ENCODE results near the gene KCND1.
A peak's percentile ranks its signal among the peaks of the same experiment; 100 is the strongest.

KCND1 gene

DNA sequence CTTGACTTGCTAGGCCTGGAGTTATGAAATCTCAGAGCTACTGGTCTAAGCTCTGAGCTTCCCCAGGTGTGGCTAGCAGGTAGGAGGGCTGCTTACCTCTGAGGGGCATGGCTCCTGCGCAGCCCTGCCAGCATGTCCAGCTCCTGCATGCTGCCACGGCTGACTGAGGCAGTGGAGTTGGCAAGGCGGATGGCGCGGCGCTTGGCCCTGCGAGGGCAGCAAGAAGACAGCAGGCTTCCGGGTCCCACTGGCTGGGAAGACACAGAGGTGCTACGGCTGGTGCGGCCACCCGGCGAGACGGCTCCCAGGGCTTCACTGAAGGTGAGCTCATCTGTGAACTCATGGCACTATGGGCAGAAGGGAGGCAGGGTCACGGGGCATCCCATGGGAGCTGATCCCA is 5.7 kb downstream of the KCND1 start:
- Histone ChIP-seq H3K4me3 (ENCODE audit: low read depth, low read length, poor library complexity, severe bottlenecking) (no peak overlapping the region), H3K27ac (ENCODE audit: low read depth, low read length, poor library complexity, severe bottlenecking) (no peak overlapping the region), H3K79me2 (ENCODE audit: insufficient read depth, low read length) (no peaks in the 10 kb centered on the region), H3K4me1 (ENCODE audit: insufficient read depth, low read length, severe bottlenecking) (peaks cover 16% of the 10 kb centered on the region), H3F3A (ENCODE audit: insufficient read depth, low read length) (no peaks in the 10 kb centered on the region), H3K27me3 (ENCODE audit: insufficient read depth, low read length) (no peaks in the 10 kb centered on the region), H3K4me2 (ENCODE audit: low read length) (no peak overlapping the region), H2AFZ (ENCODE audit: low read length) (no peak overlapping the region), H3K9me2 (ENCODE audit: low read depth, low read length) (no peaks in the 10 kb centered on the region), H4K20me1 (ENCODE audit: insufficient read depth, low read length) (no peaks in the 10 kb centered on the region), H3K9me3 (ENCODE audit: low read length) (no peaks in the 10 kb centered on the region), H3K9ac (ENCODE audit: low read length) (no peak overlapping the region), H3K36me3 (ENCODE audit: insufficient read depth, low read length) (no peaks in the 10 kb centered on the region)
- TF ChIP-seq EZH2 (IDR thresholded peaks at IDR 0.05; ENCODE audit: borderline replicate concordance, low read length), result no peak

DNA sequence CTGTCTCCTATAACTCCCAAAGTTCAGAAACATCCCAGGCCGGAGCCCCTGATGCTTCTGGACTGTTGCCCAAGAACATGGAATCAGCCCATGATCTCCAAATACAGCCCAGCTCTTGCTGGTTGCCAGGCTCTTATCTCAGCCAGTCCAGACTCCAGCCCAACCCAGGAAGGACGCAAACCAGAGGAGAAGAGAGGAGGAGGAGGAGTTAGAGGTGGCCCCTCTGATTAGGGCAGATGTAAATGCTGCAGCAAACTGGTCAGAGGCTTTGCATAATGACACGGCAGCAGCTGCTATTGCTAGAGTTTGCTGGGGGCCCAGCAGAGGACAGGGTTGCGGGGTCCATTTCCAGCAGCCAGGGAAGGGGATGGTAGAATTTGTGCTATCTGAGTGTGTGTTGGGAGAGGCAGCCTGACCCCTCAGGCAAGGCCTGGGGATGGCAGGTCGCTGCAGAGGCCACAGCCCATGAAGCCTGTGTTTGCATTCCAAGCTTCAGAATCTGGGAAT is 10.0 kb downstream of the KCND1 start:
- TF ChIP-seq, protein P1, sequence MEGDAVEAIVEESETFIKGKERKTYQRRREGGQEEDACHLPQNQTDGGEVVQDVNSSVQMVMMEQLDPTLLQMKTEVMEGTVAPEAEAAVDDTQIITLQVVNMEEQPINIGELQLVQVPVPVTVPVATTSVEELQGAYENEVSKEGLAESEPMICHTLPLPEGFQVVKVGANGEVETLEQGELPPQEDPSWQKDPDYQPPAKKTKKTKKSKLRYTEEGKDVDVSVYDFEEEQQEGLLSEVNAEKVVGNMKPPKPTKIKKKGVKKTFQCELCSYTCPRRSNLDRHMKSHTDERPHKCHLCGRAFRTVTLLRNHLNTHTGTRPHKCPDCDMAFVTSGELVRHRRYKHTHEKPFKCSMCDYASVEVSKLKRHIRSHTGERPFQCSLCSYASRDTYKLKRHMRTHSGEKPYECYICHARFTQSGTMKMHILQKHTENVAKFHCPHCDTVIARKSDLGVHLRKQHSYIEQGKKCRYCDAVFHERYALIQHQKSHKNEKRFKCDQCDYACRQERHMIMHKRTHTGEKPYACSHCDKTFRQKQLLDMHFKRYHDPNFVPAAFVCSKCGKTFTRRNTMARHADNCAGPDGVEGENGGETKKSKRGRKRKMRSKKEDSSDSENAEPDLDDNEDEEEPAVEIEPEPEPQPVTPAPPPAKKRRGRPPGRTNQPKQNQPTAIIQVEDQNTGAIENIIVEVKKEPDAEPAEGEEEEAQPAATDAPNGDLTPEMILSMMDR (IDR thresholded peaks at IDR 0.05; ENCODE audit: low read length), result no peak
- TF ChIP-seq EZH2 (IDR thresholded peaks at IDR 0.05; ENCODE audit: borderline replicate concordance, low read length), result no peak
- H3K27ac ChIP-seq (ENCODE audit: low read depth, low read length, poor library complexity, severe bottlenecking), result peak overlapping the region; percentile 67
- H3K4me1 ChIP-seq (ENCODE audit: insufficient read depth, low read length, severe bottlenecking), result peaks cover 26% of the 10 kb centered on the region
- H3K79me2 ChIP-seq (ENCODE audit: insufficient read depth, low read length), result peaks cover 4% of the 10 kb centered on the region; the same call in 1 of the 2 replicates
- H3K9me3 ChIP-seq (ENCODE audit: low read length), result no peaks in the 10 kb centered on the region
- H2AFZ ChIP-seq (ENCODE audit: low read length), result no peak overlapping the region
- no peaks in the 10 kb centered on the region for H3K9me2 ChIP-seq (ENCODE audit: low read depth, low read length)
- no peaks in the 10 kb centered on the region for H4K20me1 ChIP-seq (ENCODE audit: insufficient read depth, low read length)
- H3K9ac ChIP-seq (ENCODE audit: low read length), result peak overlapping the region; percentile 18; the same call in 1 of the 2 replicates
- H3K36me3 ChIP-seq (ENCODE audit: insufficient read depth, low read length), result no peaks in the 10 kb centered on the region
- peak overlapping the region; percentile 10 for H3K4me3 ChIP-seq (ENCODE audit: low read depth, low read length, poor library complexity, severe bottlenecking)
- no peak overlapping the region; the same call in 1 of the 2 replicates for H3K4me2 ChIP-seq (ENCODE audit: low read length)
- no peaks in the 10 kb centered on the region for H3F3A ChIP-seq (ENCODE audit: insufficient read depth, low read length)
- H3K27me3 ChIP-seq (ENCODE audit: insufficient read depth, low read length), result no peaks in the 10 kb centered on the region

DNA sequence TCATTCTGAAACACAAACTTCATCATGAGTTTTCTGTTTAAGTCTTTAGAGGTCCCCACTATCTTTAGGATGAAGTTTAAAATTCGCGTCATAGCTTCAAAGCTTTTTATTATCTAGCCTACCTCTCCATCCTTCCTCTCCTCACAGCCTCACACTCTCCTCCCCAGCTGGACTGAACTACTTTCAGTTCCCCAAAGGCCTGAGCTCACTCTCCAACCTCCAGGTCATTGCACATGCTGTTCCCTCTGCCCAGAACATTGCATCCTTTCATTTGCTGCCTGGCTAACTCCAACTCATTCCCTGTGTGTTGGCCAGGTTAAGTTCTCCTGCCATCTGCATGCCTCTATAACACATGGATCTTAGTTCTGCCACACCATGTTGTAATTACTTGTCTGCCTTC is 11.4 kb downstream of the KCND1 start:
- H3K4me1 ChIP-seq (ENCODE audit: insufficient read depth, low read length, severe bottlenecking), result peaks cover 39% of the 10 kb centered on the region
- H3K4me2 ChIP-seq (ENCODE audit: low read length), result no peak overlapping the region
- no peak overlapping the region for H3K4me3 ChIP-seq (ENCODE audit: low read depth, low read length, poor library complexity, severe bottlenecking)

More for the DNA sequence above, 11.4 kb downstream of the KCND1 start:
- H3F3A ChIP-seq (ENCODE audit: insufficient read depth, low read length), result no peaks in the 10 kb centered on the region
- peaks cover 14% of the 10 kb centered on the region; the same call in 1 of the 2 replicates for H3K79me2 ChIP-seq (ENCODE audit: insufficient read depth, low read length)
- TF ChIP-seq, protein P1 (IDR thresholded peaks at IDR 0.05; ENCODE audit: low read length), result no peak
- no peak for TF ChIP-seq EZH2 (IDR thresholded peaks at IDR 0.05; ENCODE audit: borderline replicate concordance, low read length)
- no peaks in the 10 kb centered on the region for H3K9me2 ChIP-seq (ENCODE audit: low read depth, low read length)
- no peak overlapping the region for H2AFZ ChIP-seq (ENCODE audit: low read length)
- H3K9ac ChIP-seq (ENCODE audit: low read length), result no peak overlapping the region
- no peaks in the 10 kb centered on the region for H4K20me1 ChIP-seq (ENCODE audit: insufficient read depth, low read length)
- H3K27ac ChIP-seq (ENCODE audit: low read depth, low read length, poor library complexity, severe bottlenecking), result no peak overlapping the region
- no peaks in the 10 kb centered on the region for H3K9me3 ChIP-seq (ENCODE audit: low read length)
- no peaks in the 10 kb centered on the region for H3K27me3 ChIP-seq (ENCODE audit: insufficient read depth, low read length)
- peaks cover 10% of the 10 kb centered on the region for H3K36me3 ChIP-seq (ENCODE audit: insufficient read depth, low read length)

Measured in OCI-LY1 (cell line).